ENCODE data around the gene SMYD3. TPM values are rescaled to one million over a fixed set of nuclear protein-coding genes. Genes with fewer than 3 reads are reported as not detected.

The SMYD3 gene
- total and polyA plus RNA-seq, 2 donors (not counting 3 experiments of a cell fraction or from before 2014, with no cell fraction given) = 16.0 to 32.1 TPM

GRCh38 chr1:245934409-245934808 lies 572.7 kb downstream of the SMYD3 start:
- Histone ChIP-seq H3K9me1 (replicated peaks; ENCODE audit: control insufficient read depth, extremely low read depth, insufficient read depth, low read length) (no peaks in the 10 kb centered on the region), H3K79me2 (ENCODE audit: control insufficient read depth, insufficient read depth, low read length) (no peaks in the 10 kb centered on the region), H3K4me1 (ENCODE audit: control insufficient read depth, extremely low read depth, insufficient read depth, low read length) (no peaks in the 10 kb centered on the region), H3K27me3 (ENCODE audit: control insufficient read depth in 2 of 2, insufficient read depth in 2 of 2, low read length in 2 of 2) (no peaks in the 10 kb centered on the region), H2AFZ (ENCODE audit: low read depth, low read length) (no peak overlapping the region), H3K27ac (ENCODE audit: insufficient read depth, low read depth, low read length) (no peak overlapping the region), H3K36me3 (ENCODE audit: control insufficient read depth in 2 of 2, extremely low read depth in 1 of 2, insufficient read depth in 2 of 2, low read length in 2 of 2) (no peaks in the 10 kb centered on the region), H3K9ac (replicated peaks; ENCODE audit: extremely low read depth, insufficient read depth, low read length) (no peak overlapping the region), H3K4me2 (ENCODE audit: insufficient read depth, low read length) (no peak overlapping the region), H3K9me3 (replicated peaks; ENCODE audit: control insufficient read depth, insufficient read depth, low read length) (no peaks in the 10 kb centered on the region), H4K20me1 (replicated peaks; ENCODE audit: control insufficient read depth, extremely low read depth, insufficient read depth, low read length) (no peaks in the 10 kb centered on the region), H3K4me3 (replicated peaks in 1 of 3; ENCODE audit: insufficient read depth in 1 of 3, low read depth in 1 of 3, low read length in 3 of 3) (no peak overlapping the region)
- TF ChIP-seq MYC (IDR thresholded peaks at IDR 0.05; ENCODE audit: low read depth, low read length) (no peak), CTCF (IDR thresholded peaks at IDR 0.05; ENCODE audit: extremely low read depth in 1 of 2, insufficient read depth in 1 of 2, low read depth in 1 of 2, low read length in 2 of 2) (no peak), GATA2 (IDR thresholded peaks at IDR 0.05; ENCODE audit: insufficient read depth, insufficient read length, low read depth, low read length) (no peak), JUN (IDR thresholded peaks at IDR 0.05; ENCODE audit: borderline replicate concordance, insufficient read depth, insufficient read length, low read depth) (no peak), POLR2A (IDR thresholded peaks at IDR 0.05; ENCODE audit: low read depth, low read length) (no peak), POLR2AphosphoS5 (IDR thresholded peaks at IDR 0.05; ENCODE audit: insufficient read depth, low read depth, low read length) (no peak), MAX (IDR thresholded peaks at IDR 0.05; ENCODE audit: insufficient read depth, insufficient read length) (no peak), FOS (IDR thresholded peaks at IDR 0.05; ENCODE audit: borderline replicate concordance, insufficient read depth, low read length) (no peak), EZH2 (IDR thresholded peaks at IDR 0.05; ENCODE audit: borderline replicate concordance, low read depth, low read length, severe bottlenecking) (no peak)
- dilution Hi-C loops (cut with MboI; ENCODE audit: extremely low pct_ligation_motif_present, low sequenced_read_pairs) (no loop called here), intact Hi-C loops (cut with micrococcal nuclease) (no loop called here)
- BruUV-seq (replicated peaks) = no TSS peak
- CTCF ChIA-PET = interaction anchor here (1.6 kb wide), 1 partner anchor 12 kb away, joined by 4 read pairs; no protein-coding TSS in a partner anchor
- no peak for FAIRE-seq
- DNase-seq (ENCODE audit: low read depth, low spot score) = no peak
- POLR2A ChIA-PET = no interaction called here
